SIG-M5 treated with dmso at 0.1 percent for 504 hours (cell line): Measurements from ENCODE around the gene DRC3.
"Not testable (repeated sequence)": the region's sequence is repeated elsewhere in the genome, so short reads cannot be mapped to it uniquely, and the experiment has no call there.

Experiments
- DNase-seq: peaks from one replicate; lab custom pipeline; 2025; ENCODE audit not compliant: unreplicated experiment; lab: John Stamatoyannopoulos, UW

The DRC3 gene

GRCh38 chr17:17940441-17940911 lies 32.2 kb upstream of the DRC3 start:
- DNase-seq, result no peak

GRCh38 chr17:17941015-17941414 lies 31.6 kb upstream of the DRC3 start:
- no peak for DNase-seq

GRCh38 chr17:17942846-17943245 lies 29.8 kb upstream of the DRC3 start:
- no peak for DNase-seq

- no peak for DNase-seq
Measured at GRCh38 chr17:17943281-17943984, 29.2 kb upstream of the DRC3 start.

- DNase-seq, result no peak
Measured at GRCh38 chr17:17944242-17944641, 28.4 kb upstream of the DRC3 start.

GRCh38 chr17:17944743-17945142 lies 27.9 kb upstream of the DRC3 start:
- no peak for DNase-seq

- DNase-seq, result no peak
Measured at GRCh38 chr17:17946093-17946492, 26.6 kb upstream of the DRC3 start.

- no peak for DNase-seq
Measured at GRCh38 chr17:17947309-17947708, 25.4 kb upstream of the DRC3 start.

GRCh38 chr17:17947966-17948365 lies 24.7 kb upstream of the DRC3 start:
- DNase-seq, result peak; percentile 36

GRCh38 chr17:17950347-17950746 lies 22.3 kb upstream of the DRC3 start:
- DNase-seq, result no peak

GRCh38 chr17:17950806-17951205 lies 21.9 kb upstream of the DRC3 start:
- no peak for DNase-seq

GRCh38 chr17:17951524-17951923 lies 21.1 kb upstream of the DRC3 start:
- DNase-seq, result no peak

GRCh38 chr17:17952691-17953090 lies 20.0 kb upstream of the DRC3 start:
- DNase-seq, result no peak

GRCh38 chr17:17954079-17954478 lies 18.6 kb upstream of the DRC3 start:
- no peak for DNase-seq

GRCh38 chr17:17955790-17956341 lies 16.8 kb upstream of the DRC3 start:
- not testable (repeated sequence) for DNase-seq

GRCh38 chr17:17957584-17957916 lies 15.1 kb upstream of the DRC3 start:
- no peak for DNase-seq

GRCh38 chr17:17958982-17959381 lies 13.7 kb upstream of the DRC3 start:
- no peak for DNase-seq

- DNase-seq, result no peak
Measured at GRCh38 chr17:17959520-17960361, 12.9 kb upstream of the DRC3 start.

- DNase-seq, result no peak
Measured at GRCh38 chr17:17960500-17961030, 12.1 kb upstream of the DRC3 start.

GRCh38 chr17:17963066-17963465 lies 9.6 kb upstream of the DRC3 start:
- no peak for DNase-seq

- DNase-seq, result no peak
Measured at GRCh38 chr17:17963694-17964436, 8.8 kb upstream of the DRC3 start.
